HEK293 (cell line): Measurements from ENCODE around the gene ZNF554.
A peak's percentile ranks its signal among the peaks of the same experiment; 100 is the strongest.

ENCODE experiments used
- ATF2 ChIP-seq: fragments of 450-650 bp; formaldehyde crosslinking; IDR thresholded peaks from 2 replicates; pipeline ENCODE4 v1.5.1; 2016; ENCODE audit warnings: missing biosample characterization, missing genetic modification characterization, low read depth
- HOXC10 ChIP-seq: sonication (generic); formaldehyde crosslinking; IDR thresholded peaks from 2 replicates; pipeline ENCODE4 v1.8.1; 2023; ENCODE audit warnings: mild to moderate bottlenecking, missing genetic modification reagents
- HOXD13 ChIP-seq: sonication (generic); formaldehyde crosslinking; IDR thresholded peaks from 2 replicates; pipeline ENCODE4 v1.8.0; 2022; ENCODE audit warnings: missing genetic modification reagents, borderline replicate concordance
- KLF10 ChIP-seq: fragments of 450-650 bp; IDR thresholded peaks from 2 replicates; pipeline ENCODE4 v1.5.1; 2018; ENCODE audit warnings: missing biosample characterization, mild to moderate bottlenecking, missing genetic modification characterization
- KLF17 ChIP-seq: fragments of 450-650 bp; formaldehyde crosslinking; IDR thresholded peaks from 2 replicates; pipeline ENCODE4 v1.5.1; 2016; ENCODE audit warnings: missing biosample characterization, missing genetic modification characterization
- KLF7 ChIP-seq: fragments of 450-650 bp; formaldehyde crosslinking; IDR thresholded peaks from 2 replicates; pipeline ENCODE4 v1.5.1; 2016; ENCODE audit warnings: missing biosample characterization, missing genetic modification characterization, borderline replicate concordance
- MEIS1 ChIP-seq: sonication (generic); formaldehyde crosslinking; IDR thresholded peaks from 2 replicates; pipeline ENCODE4 v1.8.1; 2022; ENCODE audit warnings: missing genetic modification reagents, mild to moderate bottlenecking, borderline replicate concordance
- REST ChIP-seq: fragments of 450-650 bp; formaldehyde crosslinking; IDR thresholded peaks from 2 replicates; pipeline ENCODE4 v1.5.1; 2016; ENCODE audit warnings: missing biosample characterization, missing genetic modification characterization
- TCF7L2 ChIP-seq: IDR thresholded peaks from 2 replicates; pipeline ENCODE4 v1.6.1; 2011; ENCODE audit warnings: low read depth, mild to moderate bottlenecking, inconsistent platforms, low read length, moderate library complexity, borderline replicate concordance
- ZFHX2 ChIP-seq: fragments of 450-650 bp; formaldehyde crosslinking; conservative IDR thresholded peaks from 2 replicates; pipeline ENCODE4 v1.5.1; 2016; ENCODE audit warnings: missing biosample characterization, missing genetic modification characterization
- ZNF211 ChIP-seq: fragments of 450-650 bp; formaldehyde crosslinking; IDR thresholded peaks from 2 replicates; pipeline ENCODE4 v1.5.1; 2016; ENCODE audit warnings: low read depth, missing biosample characterization, missing genetic modification characterization
- ZNF354C ChIP-seq: fragments of 450-650 bp; formaldehyde crosslinking; IDR thresholded peaks from 2 replicates; pipeline ENCODE4 v1.5.1; 2016; ENCODE audit warnings: missing biosample characterization, missing genetic modification characterization, low read depth, borderline replicate concordance
- ZNF423 ChIP-seq: fragments of 450-650 bp; formaldehyde crosslinking; IDR thresholded peaks from 2 replicates; pipeline ENCODE4 v1.5.1; 2016; ENCODE audit warnings: missing biosample characterization, missing genetic modification characterization
- ZNF433 ChIP-seq: fragments of 450-650 bp; formaldehyde crosslinking; IDR thresholded peaks from 2 replicates; pipeline ENCODE4 v1.5.1; 2016; ENCODE audit warnings: missing biosample characterization, missing genetic modification characterization, low read depth
- ZNF449 ChIP-seq: fragments of 450-650 bp; formaldehyde crosslinking; IDR thresholded peaks from 2 replicates; pipeline ENCODE4 v1.5.1; 2017; ENCODE audit warnings: missing biosample characterization, mild to moderate bottlenecking, missing genetic modification characterization, moderate library complexity
- ZNF48 ChIP-seq: fragments of 450-650 bp; formaldehyde crosslinking; IDR thresholded peaks from 2 replicates; pipeline ENCODE4 v1.5.1; 2016; ENCODE audit warnings: missing biosample characterization, missing genetic modification characterization
- ZNF518A ChIP-seq: fragments of 450-650 bp; formaldehyde crosslinking; conservative IDR thresholded peaks from 2 replicates; pipeline ENCODE4 v1.5.1; 2016; ENCODE audit warnings: low read depth, missing biosample characterization, missing genetic modification characterization
- ZNF560 ChIP-seq: fragments of 450-650 bp; formaldehyde crosslinking; IDR thresholded peaks from 2 replicates; pipeline ENCODE4 v1.5.1; 2017; ENCODE audit warnings: missing biosample characterization, missing genetic modification characterization, borderline replicate concordance
- ZNF585B ChIP-seq: fragments of 450-650 bp; formaldehyde crosslinking; IDR thresholded peaks from 2 replicates; pipeline ENCODE4 v1.5.1; 2016; ENCODE audit warnings: missing biosample characterization, missing genetic modification characterization
- ZNF645 ChIP-seq: fragments of 450-650 bp; formaldehyde crosslinking; IDR thresholded peaks from 2 replicates; pipeline ENCODE4; 2016; ENCODE audit warnings: missing biosample characterization, missing genetic modification characterization
- ZNF654 ChIP-seq: fragments of 450-650 bp; formaldehyde crosslinking; IDR thresholded peaks from 2 replicates; pipeline ENCODE4 v1.5.1; 2016; ENCODE audit warnings: low read depth, missing biosample characterization, missing genetic modification characterization
- ZNF837 ChIP-seq: fragments of 450-650 bp; formaldehyde crosslinking; IDR thresholded peaks from 2 replicates; pipeline ENCODE4 v1.5.1; 2016; ENCODE audit warnings: missing biosample characterization, missing genetic modification characterization
- ZNF843 ChIP-seq: fragments of 450-650 bp; formaldehyde crosslinking; IDR thresholded peaks from 2 replicates; pipeline ENCODE4 v1.5.1; 2016; ENCODE audit warnings: missing biosample characterization, missing genetic modification characterization
- ZSCAN23 ChIP-seq: fragments of 450-650 bp; formaldehyde crosslinking; IDR thresholded peaks from 2 replicates; pipeline ENCODE4 v1.5.1; 2016; ENCODE audit warnings: missing biosample characterization, missing genetic modification characterization
- ZSCAN4 ChIP-seq: fragments of 450-650 bp; formaldehyde crosslinking; IDR thresholded peaks from 2 replicates; pipeline ENCODE4 v1.5.1; 2017; ENCODE audit warnings: missing biosample characterization, missing genetic modification characterization

The ZNF554 gene

GRCh38 chr19:2819540-2820111 is at the start of gene ZNF554 (continued):
- peak; percentile 45; the same call in 1 of the 2 replicates for TF ChIP-seq KLF17 (tag by site-specific recombination)
- TF ChIP-seq HOXC10: no peak
- TF ChIP-seq ZNF645 (tag by site-specific recombination): no peak
- no peak for TF ChIP-seq KLF10 (tag by site-specific recombination)
- no peak for TF ChIP-seq ZNF585B (tag by site-specific recombination)
- no peak for TF ChIP-seq ZNF518A (tag by site-specific recombination)
- no peak for TF ChIP-seq ZNF654 (tag by site-specific recombination)
- no peak for TF ChIP-seq ZNF560 (tag by site-specific recombination)
- no peak for TF ChIP-seq ZNF354C (tag by site-specific recombination)
- no peak for TF ChIP-seq ATF2 (tag by site-specific recombination)
- TF ChIP-seq ZNF423 (tag by site-specific recombination): no peak
- no peak for TF ChIP-seq HOXD13
- TF ChIP-seq ZNF211 (tag by site-specific recombination): no peak
- TF ChIP-seq ZFHX2 (tag by site-specific recombination): no peak
- no peak for TF ChIP-seq ZSCAN4 (tag by site-specific recombination)
- TF ChIP-seq ZNF48 (tag by site-specific recombination): no peak
- no peak for TF ChIP-seq ZNF449 (tag by site-specific recombination)
- TF ChIP-seq KLF7 (tag by site-specific recombination): no peak
- TF ChIP-seq ZSCAN23 (tag by site-specific recombination): no peak
- TF ChIP-seq REST: peak; percentile 44; the same call in 1 of the 2 replicates
- no peak for TF ChIP-seq ZNF433 (tag by site-specific recombination)
- TF ChIP-seq ZNF843 (tag by site-specific recombination): 0 out of 2 replicates have a peak, but pooled peaks have one; percentile 44
- TF ChIP-seq ZNF837 (tag by site-specific recombination): no peak
- TF ChIP-seq TCF7L2: no peak
- no peak for TF ChIP-seq MEIS1
